CD8-positive, alpha-beta memory T cell (primary cell): ENCODE measurements around the gene HMGN1. TPM values are rescaled to one million over a fixed set of nuclear protein-coding genes. Genes with fewer than 3 reads are reported as not detected.

ENCODE experiments used
- CTCF ChIA-PET: fragments of 350-600 bp; sonication (Branson Sonifier 250); formaldehyde crosslinking; loops from one replicate; lab custom pipeline; 2021; ENCODE audit warnings: antibody characterized with exemption; lab: Charles Lee
- POLR2A ChIA-PET: fragments of 350-600 bp; sonication (Branson Sonifier 250); formaldehyde crosslinking; loops from one replicate; lab custom pipeline; 2021; ENCODE audit warnings: antibody characterized with exemption; lab: Charles Lee
- DNase-seq, 5 donors: peaks; one replicate each; pipeline versions ENCODE4 v3.0.0 to v3.0.0-alpha.2; 2020 to 2022; ENCODE audit warnings: mixed read lengths in 1 of 5
- H3K27ac ChIP-seq: one replicate; pipeline ENCODE4 v1.7.0; 2013; ENCODE audit warnings: low read depth, mild to moderate bottlenecking, low read length, moderate library complexity
- H3K27me3 ChIP-seq: 2 replicates; pipeline ENCODE4 v1.7.0; 2013; ENCODE audit warnings: low read length, mild to moderate bottlenecking; ENCODE audit not compliant: insufficient read depth, poor library complexity, severe bottlenecking
- H3K36me3 ChIP-seq: 2 replicates; pipeline ENCODE4 v1.7.0; 2013; ENCODE audit warnings: mild to moderate bottlenecking, low read length, moderate library complexity; ENCODE audit not compliant: insufficient read depth
- H3K4me1 ChIP-seq: 2 replicates; pipeline ENCODE4 v1.7.0; 2013; ENCODE audit warnings: mild to moderate bottlenecking, low read length, moderate library complexity; ENCODE audit not compliant: insufficient read depth
- H3K4me3 ChIP-seq: 2 replicates; pipeline ENCODE4 v1.7.0; 2013; ENCODE audit warnings: mild to moderate bottlenecking, low read length
- H3K9me3 ChIP-seq: 2 replicates; pipeline ENCODE4 v1.7.0; 2013; ENCODE audit warnings: mild to moderate bottlenecking, low read length
- H3K27ac Mint-ChIP-seq, 8 donors: one replicate each; pipeline ENCODE4 v1.8.0; 2020 to 2021; ENCODE audit warnings: mixed read lengths in 8 of 8, mild to moderate bottlenecking in 6 of 8, inconsistent platforms in 3 of 8, moderate library complexity in 3 of 8
- H3K27me3 Mint-ChIP-seq, 2 donors: one replicate each; pipeline ENCODE4 v1.8.0; 2020 to 2021; ENCODE audit warnings: mixed read lengths in 2 of 2, mild to moderate bottlenecking in 1 of 2, moderate library complexity in 1 of 2
- H3K36me3 Mint-ChIP-seq, 3 donors: one replicate each; pipeline ENCODE4 v1.8.0; 2020 to 2021; ENCODE audit warnings: mixed read lengths in 3 of 3, inconsistent platforms in 1 of 3, mild to moderate bottlenecking in 1 of 3
- H3K4me1 Mint-ChIP-seq, 3 donors: one replicate each; pipeline ENCODE4 v1.8.0; 2020 to 2021; ENCODE audit warnings: mixed read lengths in 3 of 3, inconsistent platforms in 1 of 3, mild to moderate bottlenecking in 1 of 3
- H3K4me3 Mint-ChIP-seq, 7 donors: one replicate each; pipeline ENCODE4 v1.8.0; 2020 to 2021; ENCODE audit warnings: mixed read lengths in 7 of 7, mild to moderate bottlenecking in 6 of 7, moderate library complexity in 4 of 7, inconsistent platforms in 2 of 7
- H3K9me3 Mint-ChIP-seq, 5 donors: one replicate each; pipeline ENCODE4 v1.8.0; 2020 to 2022; ENCODE audit warnings: mixed read lengths in 5 of 5, mild to moderate bottlenecking in 3 of 5, moderate library complexity in 2 of 5, inconsistent platforms in 1 of 5
- polyA plus RNA-seq: library from polyadenylated mRNA; unstranded; fragments of 300-500 nt; fragmentation: Illumina TruSeq; gene quantifications from one replicate; pipeline ENCODE4 v1.2.3, GENCODE V29; 2021
- total RNA-seq, 2 experiments: library from RNA; stranded (reverse); gene quantifications; one replicate each; pipeline ENCODE4 v1.2.3, GENCODE V29; 2021

Gene HMGN1
- total RNA-seq (100 to 1,000 TPM; 420 to 421 TPM), polyA plus RNA-seq (201 TPM)

GRCh38 chr21:39348355-39349210 lies at the start of gene HMGN1:
Gene HMGN1 (minus strand): TSS chr21:39349088. CDS start chr21:39348917, 171 bp downstream.
- H3K27ac Mint-ChIP-seq: peak within 1 kb of the TSS; percentile 97 to 99 (median 98)
- H3K4me3 Mint-ChIP-seq: peak within 1 kb of the TSS; percentile 93 to 99 (median 96)
- CTCF ChIA-PET: interaction anchor here (0.9 to 5.0 kb wide), 6 partner anchors 27 to 45 kb away, joined by 3 to 30 read pairs (median 3); partner anchors contain the start of gene BRWD1

GRCh38 chr21:39397646-39398385 lies 48.9 kb upstream of the HMGN1 start:
- Mint-ChIP-seq H3K27ac (no peak overlapping the region), H3K4me3 (no peak overlapping the region), H3K27me3 (peaks cover 0 to 1% of the 10 kb centered on the region in 2 donors), H3K36me3 (peaks cover 5 to 42% (median 14%) of the 10 kb centered on the region in 3 donors), H3K9me3 (no peaks in the 10 kb centered on the region), H3K4me1 (no peaks in the 10 kb centered on the region)
- no peak for DNase-seq
- no peak overlapping the region for H3K4me3 ChIP-seq
- peaks cover 11% of the 10 kb centered on the region for H3K36me3 ChIP-seq
- ChIA-PET CTCF (no interaction called here), POLR2A (no interaction called here)
- H3K27ac ChIP-seq: no peak overlapping the region
- H3K9me3 ChIP-seq: no peaks in the 10 kb centered on the region
- H3K4me1 ChIP-seq: no peaks in the 10 kb centered on the region
- no peaks in the 10 kb centered on the region for H3K27me3 ChIP-seq

More at GRCh38 chr21:39348355-39349210, at the start of gene HMGN1:
- peak within 1 kb of the TSS; percentile 97 for H3K4me3 ChIP-seq
- peaks cover 32% of the 10 kb centered on the region for H3K4me1 ChIP-seq
- H3K9me3 Mint-ChIP-seq: peaks cover 0 to 2% (median 0%) of the 10 kb centered on the region in 5 donors
- H3K36me3 ChIP-seq: peaks cover 14% of the 10 kb centered on the region
- H3K27ac ChIP-seq: peak within 1 kb of the TSS; percentile 94
- DNase-seq: peak; percentile 84 to 92 (median 88)
- H3K27me3 Mint-ChIP-seq: peaks cover 3 to 6% of the 10 kb centered on the region in 2 donors
- peaks cover 37 to 46% (median 38%) of the 10 kb centered on the region in 3 donors for H3K4me1 Mint-ChIP-seq
- H3K9me3 ChIP-seq: no peaks in the 10 kb centered on the region
- no peaks in the 10 kb centered on the region for H3K27me3 ChIP-seq
- POLR2A ChIA-PET: interaction anchor here (0.6 to 5.2 kb wide), 8 partner anchors 21 to 165 kb away, joined by 3 to 88 read pairs (median 6); partner anchors contain the start of genes BRWD1 and PSMG1
- H3K36me3 Mint-ChIP-seq: peaks cover 0 to 45% (median 8%) of the 10 kb centered on the region in 3 donors

- no peak overlapping the region for H3K27ac ChIP-seq
- peaks cover 0 to 3% of the 10 kb centered on the region in 2 donors for H3K27me3 Mint-ChIP-seq
- no peak for DNase-seq
- H3K4me3 ChIP-seq: no peak overlapping the region
- no peaks in the 10 kb centered on the region for H3K27me3 ChIP-seq
- peaks cover 13 to 17% (median 15%) of the 10 kb centered on the region in 3 donors for H3K4me1 Mint-ChIP-seq
- H3K4me1 ChIP-seq: peaks cover 4% of the 10 kb centered on the region
- H3K4me3 Mint-ChIP-seq: no peak overlapping the region
- H3K27ac Mint-ChIP-seq: no peak overlapping the region
- H3K36me3 Mint-ChIP-seq: peaks cover 5 to 60% (median 17%) of the 10 kb centered on the region in 3 donors
- H3K36me3 ChIP-seq: peaks cover 22% of the 10 kb centered on the region
- H3K9me3 ChIP-seq: no peaks in the 10 kb centered on the region
- POLR2A ChIA-PET: no interaction called here
- CTCF ChIA-PET: interaction anchor here (1.2 kb wide), 1 partner anchor 45 kb away, joined by 3 read pairs; the partner anchor contains the start of gene HMGN1
- H3K9me3 Mint-ChIP-seq: no peaks in the 10 kb centered on the region
Observed at GRCh38 chr21:39392981-39393380, 44.1 kb upstream of the HMGN1 start.

- Mint-ChIP-seq H3K4me1 (peaks cover 21 to 37% (median 29%) of the 10 kb centered on the region in 3 donors), H3K36me3 (peaks cover 0 to 43% (median 11%) of the 10 kb centered on the region in 3 donors), H3K27me3 (peaks cover 0 to 2% of the 10 kb centered on the region in 2 donors), H3K9me3 (no peaks in the 10 kb centered on the region), H3K4me3 (no peak overlapping the region), H3K27ac (peak overlapping the region in 2 of 8 donors; percentile 43 to 92)
- ChIA-PET POLR2A (no interaction called here), CTCF (interaction anchor here (0.8 to 1.7 kb wide), 4 partner anchors 17 to 207 kb away, joined by 3 to 5 read pairs (median 3); partner anchors contain the start of gene PSMG1)
- Histone ChIP-seq H3K27me3 (no peaks in the 10 kb centered on the region), H3K4me3 (no peak overlapping the region), H3K9me3 (no peaks in the 10 kb centered on the region), H3K27ac (no peak overlapping the region), H3K4me1 (peaks cover 4% of the 10 kb centered on the region), H3K36me3 (peaks cover 22% of the 10 kb centered on the region)
- DNase-seq: no peak
Observed at GRCh38 chr21:39390212-39390765, 41.4 kb upstream of the HMGN1 start.

GRCh38 chr21:39388811-39389155 lies 39.9 kb upstream of the HMGN1 start:
- H3K27ac ChIP-seq: no peak overlapping the region
- DNase-seq: no peak
- POLR2A ChIA-PET: no interaction called here
- CTCF ChIA-PET: no interaction called here
- no peaks in the 10 kb centered on the region for H3K27me3 ChIP-seq
- H3K27ac Mint-ChIP-seq: peak overlapping the region in 6 of 8 donors; percentile 21 to 92 (median 61)
- peak overlapping the region; percentile 88 to 93 (median 91) for H3K4me3 Mint-ChIP-seq
- H3K27me3 Mint-ChIP-seq: peaks cover 0 to 2% of the 10 kb centered on the region in 2 donors
- peak overlapping the region; percentile 71 for H3K4me3 ChIP-seq
- peaks cover 19% of the 10 kb centered on the region for H3K36me3 ChIP-seq
- H3K4me1 ChIP-seq: peaks cover 4% of the 10 kb centered on the region
- no peaks in the 10 kb centered on the region for H3K9me3 ChIP-seq
- H3K4me1 Mint-ChIP-seq: peaks cover 26 to 46% (median 39%) of the 10 kb centered on the region in 3 donors
- no peaks in the 10 kb centered on the region for H3K9me3 Mint-ChIP-seq
- peaks cover 0 to 32% (median 8%) of the 10 kb centered on the region in 3 donors for H3K36me3 Mint-ChIP-seq

GRCh38 chr21:39388038-39388810 lies 39.3 kb upstream of the HMGN1 start:
- Histone ChIP-seq H3K27me3 (no peaks in the 10 kb centered on the region), H3K4me1 (peaks cover 4% of the 10 kb centered on the region), H3K27ac (peak overlapping the region; percentile 76), H3K36me3 (peaks cover 14% of the 10 kb centered on the region), H3K9me3 (no peaks in the 10 kb centered on the region), H3K4me3 (peak overlapping the region; percentile 71)
- H3K9me3 Mint-ChIP-seq: no peaks in the 10 kb centered on the region
- H3K36me3 Mint-ChIP-seq: peaks cover 0 to 28% (median 8%) of the 10 kb centered on the region in 3 donors
- DNase-seq: peak; percentile 79 to 91 (median 86)
- ChIA-PET CTCF (interaction anchor here (0.8 to 2.9 kb wide), 12 partner anchors 10 to 200 kb away, joined by 3 to 13 read pairs (median 3); partner anchors contain the start of gene BRWD1), POLR2A (interaction anchor here (1.3 to 1.6 kb wide), 4 partner anchors 40 to 1824 kb away, joined by 3 to 13 read pairs (median 8); partner anchors contain the start of genes BRWD1, HMGN1 and PSMG1)
- H3K4me3 Mint-ChIP-seq: peak overlapping the region; percentile 88 to 93 (median 91)
- peak overlapping the region; percentile 68 to 97 (median 94) for H3K27ac Mint-ChIP-seq
- H3K4me1 Mint-ChIP-seq: peaks cover 26 to 46% (median 39%) of the 10 kb centered on the region in 3 donors
- H3K27me3 Mint-ChIP-seq: peaks cover 0 to 2% of the 10 kb centered on the region in 2 donors
